ENCODE results near the gene SLC25A12.
"Not testable (repeated sequence)": the region's sequence is repeated elsewhere in the genome, so short reads cannot be mapped to it uniquely, and the experiment has no call there.

SLC25A12 gene

GRCh38 chr2:171893824-171894611 lies at the start of gene SLC25A12:
Gene SLC25A12, minus strand, starts transcription at chr2:171894244. Its CDS starts 30 bp downstream, at chr2:171894214.
- peak; percentile 82 for DNase-seq

GRCh38 chr2:171941316-171941699 lies 47.3 kb upstream of the SLC25A12 start:
- DNase-seq: no peak

GRCh38 chr2:171939743-171940071 lies 45.7 kb upstream of the SLC25A12 start:
- DNase-seq: no peak

GRCh38 chr2:171939058-171939742 lies 45.2 kb upstream of the SLC25A12 start:
- DNase-seq: peak; percentile 28

GRCh38 chr2:171930385-171930784 lies 36.3 kb upstream of the SLC25A12 start:
- DNase-seq: no peak

GRCh38 chr2:171924170-171924942 lies 30.3 kb upstream of the SLC25A12 start:
- no peak for DNase-seq

- DNase-seq: peak; percentile 12
These were observed 29.2 kb upstream of the SLC25A12 start for GRCh38 chr2:171923206-171923605.

- DNase-seq: peak; percentile 97
These were observed 28.4 kb upstream of the SLC25A12 start, which contains the start of gene HAT1 for GRCh38 chr2:171922230-171923022. Gene HAT1, plus strand, starts transcription at chr2:171922461. Its CDS starts 40 bp downstream, at chr2:171922501.

- DNase-seq: no peak
These were observed 27.9 kb upstream of the SLC25A12 start for GRCh38 chr2:171921970-171922229.

GRCh38 chr2:171919453-171919852 lies 25.4 kb upstream of the SLC25A12 start:
- DNase-seq: no peak

- no peak for DNase-seq
These were observed 19.5 kb upstream of the SLC25A12 start for GRCh38 chr2:171913517-171913916.

- DNase-seq: no peak
These were observed 16.4 kb upstream of the SLC25A12 start for GRCh38 chr2:171910494-171910893.

- no peak for DNase-seq
These were observed 15.2 kb upstream of the SLC25A12 start for GRCh38 chr2:171909266-171909665.

- no peak for DNase-seq
These were observed 14.2 kb upstream of the SLC25A12 start for GRCh38 chr2:171908235-171908634.

- DNase-seq: no peak
These were observed 8.9 kb upstream of the SLC25A12 start for GRCh38 chr2:171902840-171903420.

GRCh38 chr2:171899623-171900282 lies 5.7 kb upstream of the SLC25A12 start:
- DNase-seq: not testable (repeated sequence)

- no peak for DNase-seq
These were observed 1.7 kb upstream of the SLC25A12 start for GRCh38 chr2:171895786-171896185.

- DNase-seq: no peak
These were observed 536 bp upstream of the SLC25A12 start for GRCh38 chr2:171894612-171894947.

GRCh38 chr2:171893196-171893823 lies 734 bp downstream of the SLC25A12 start:
- no peak for DNase-seq

- DNase-seq: no peak
These were observed 4.2 kb downstream of the SLC25A12 start for GRCh38 chr2:171889808-171890207.

- no peak for DNase-seq
These were observed 4.7 kb downstream of the SLC25A12 start for GRCh38 chr2:171889333-171889732.

Data from NCI-H774 (cell line).